NB4 (cell line): Measurements from ENCODE around the gene CPHXL.

ENCODE experiments used
- DNase-seq: peaks from one replicate; pipeline ENCODE4 v3.0.0; 2010; ENCODE audit warnings: low read depth
- H3K4me3 ChIP-seq: one replicate; pipeline ENCODE4 v1.5.1; 2011; ENCODE audit warnings: mild to moderate bottlenecking, low read depth, low read length, moderate library complexity
- CTCF ChIP-seq: IDR thresholded peaks from one replicate; pipeline ENCODE4 v1.5.1; 2012; ENCODE audit warnings: low read depth, low read length
- MAX ChIP-seq: IDR thresholded peaks from 2 replicates; pipeline ENCODE4 v1.6.1; 2011; ENCODE audit warnings: low read depth, low read length
- MYC ChIP-seq: IDR thresholded peaks from 2 replicates; pipeline ENCODE4 v1.6.1; 2011; ENCODE audit warnings: low read depth, low read length
- POLR2A ChIP-seq: IDR thresholded peaks from 2 replicates; pipeline ENCODE4 v1.6.1; 2011; ENCODE audit warnings: mild to moderate bottlenecking; ENCODE audit not compliant: insufficient read length; ENCODE audit errors: extremely low read depth

The CPHXL gene

DNA sequence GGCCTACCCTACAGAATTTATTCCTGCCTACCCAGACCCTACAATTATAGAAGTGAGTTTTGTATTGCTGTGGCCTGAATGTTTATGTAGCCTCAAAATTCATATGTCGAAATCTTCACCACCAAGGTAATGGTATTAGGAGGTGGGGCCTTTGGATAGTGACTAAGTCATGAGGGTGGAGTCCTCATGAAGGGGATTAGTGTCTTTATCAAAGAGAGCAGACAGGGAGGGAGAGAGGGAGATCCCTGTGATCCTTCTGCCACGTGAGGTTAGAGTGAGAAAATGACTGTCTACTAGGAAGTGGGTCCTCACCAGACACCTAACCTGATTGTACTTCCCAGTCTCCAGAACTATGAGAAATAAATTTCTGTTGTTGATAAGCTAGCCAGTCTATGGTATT is 24.0 kb downstream of the CPHXL start:
- H3K4me3 ChIP-seq = no peak overlapping the region
- DNase-seq = peak; percentile 7
- TF ChIP-seq CTCF = no peak
- TF ChIP-seq MYC = no peak

- H3K4me3 ChIP-seq = no peak within 1 kb of the TSS
- TF ChIP-seq POLR2A = no peak
- no peak for TF ChIP-seq CTCF
- no peak for TF ChIP-seq MYC
- no peak for TF ChIP-seq MAX
- no peak for DNase-seq
Measured at GRCh38 chr16:75701361-75701760, 24.9 kb downstream of the CPHXL start, which contains the start of gene DUXB. Gene DUXB (minus strand): TSS chr16:75701461. CDS start chr16:75701418, 43 bp downstream.

- no peak overlapping the region for H3K4me3 ChIP-seq
- TF ChIP-seq MYC (no peak), MAX (no peak), POLR2A (no peak), CTCF (no peak)
- DNase-seq = no peak
Measured at GRCh38 chr16:75697571-75697970, 28.7 kb downstream of the CPHXL start.

GRCh38 chr16:75695708-75696107 is 30.6 kb downstream of the CPHXL start:
- DNase-seq = peak; percentile 24
- TF ChIP-seq MAX = no peak
- no peak for TF ChIP-seq POLR2A
- TF ChIP-seq CTCF = no peak
- no peak for TF ChIP-seq MYC
- no peak overlapping the region for H3K4me3 ChIP-seq

DNA sequence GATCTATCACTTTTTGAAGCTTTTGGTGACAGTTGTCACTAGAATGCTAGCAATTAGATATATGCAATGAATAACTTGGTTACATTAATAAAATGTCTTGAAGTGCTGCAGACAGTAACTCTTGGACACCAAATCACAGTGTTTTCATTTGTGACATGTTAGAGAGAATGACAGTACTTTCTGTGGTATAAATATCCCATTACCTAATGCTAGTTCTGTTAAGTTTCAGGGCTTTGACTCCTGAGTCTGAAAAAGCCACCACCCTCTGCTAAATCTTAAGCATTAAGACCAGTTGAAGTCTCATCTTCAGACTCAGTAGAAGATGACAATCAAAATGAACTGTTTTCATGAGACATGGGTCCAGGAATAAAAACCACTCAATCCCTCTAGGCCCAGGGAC is 38.9 kb downstream of the CPHXL start:
- H3K4me3 ChIP-seq = no peak overlapping the region
- no peak for DNase-seq
- TF ChIP-seq MYC = no peak
- no peak for TF ChIP-seq MAX
- TF ChIP-seq POLR2A = no peak
- TF ChIP-seq CTCF = no peak

GRCh38 chr16:75682308-75682707 is 44.0 kb downstream of the CPHXL start:
- peak; percentile 54 for DNase-seq
- no peak for TF ChIP-seq MYC
- no peak for TF ChIP-seq MAX
- no peak for TF ChIP-seq CTCF
- no peak for TF ChIP-seq POLR2A
- no peak overlapping the region for H3K4me3 ChIP-seq
